GM21619 (cell line): ENCODE results near the gene CACNA1B.

ENCODE experiments used
- ATAC-seq: cut with Tn5 transposase; IDR thresholded peaks from one replicate; pipeline ENCODE4 v1.9.1; 2021; ENCODE audit not compliant: unreplicated experiment

The CACNA1B gene

DNA sequence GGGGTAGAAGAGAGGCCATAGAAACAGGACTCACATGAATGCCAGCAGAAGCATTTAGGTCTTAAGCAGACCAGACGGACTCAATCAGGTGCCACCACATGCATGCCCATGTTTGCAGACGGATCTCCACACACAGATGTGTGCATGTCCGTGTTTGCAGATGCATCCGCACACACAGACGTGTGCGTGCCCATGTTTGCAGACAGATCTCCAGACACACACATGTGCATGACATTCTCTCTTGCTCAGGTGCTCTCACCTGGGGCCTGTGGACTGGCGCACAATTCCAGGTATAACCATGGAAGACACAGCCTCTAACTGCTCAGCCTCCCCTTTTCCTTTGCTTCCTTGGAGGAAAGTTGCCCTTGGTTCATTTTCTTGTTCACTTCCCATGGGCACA lies 148.3 kb downstream of the CACNA1B start:
- ATAC-seq = no peak

GRCh38 chr9:138028596-138028995 lies 151.0 kb downstream of the CACNA1B start:
- ATAC-seq = no peak

- ATAC-seq = no peak
Measured at GRCh38 chr9:138031186-138031585, 153.6 kb downstream of the CACNA1B start.

GRCh38 chr9:138033950-138034349 lies 156.4 kb downstream of the CACNA1B start:
- no peak for ATAC-seq

GRCh38 chr9:138037140-138037539 lies 159.6 kb downstream of the CACNA1B start:
- ATAC-seq = no peak

GRCh38 chr9:138038244-138038671 lies 160.7 kb downstream of the CACNA1B start:
- ATAC-seq = no peak

DNA sequence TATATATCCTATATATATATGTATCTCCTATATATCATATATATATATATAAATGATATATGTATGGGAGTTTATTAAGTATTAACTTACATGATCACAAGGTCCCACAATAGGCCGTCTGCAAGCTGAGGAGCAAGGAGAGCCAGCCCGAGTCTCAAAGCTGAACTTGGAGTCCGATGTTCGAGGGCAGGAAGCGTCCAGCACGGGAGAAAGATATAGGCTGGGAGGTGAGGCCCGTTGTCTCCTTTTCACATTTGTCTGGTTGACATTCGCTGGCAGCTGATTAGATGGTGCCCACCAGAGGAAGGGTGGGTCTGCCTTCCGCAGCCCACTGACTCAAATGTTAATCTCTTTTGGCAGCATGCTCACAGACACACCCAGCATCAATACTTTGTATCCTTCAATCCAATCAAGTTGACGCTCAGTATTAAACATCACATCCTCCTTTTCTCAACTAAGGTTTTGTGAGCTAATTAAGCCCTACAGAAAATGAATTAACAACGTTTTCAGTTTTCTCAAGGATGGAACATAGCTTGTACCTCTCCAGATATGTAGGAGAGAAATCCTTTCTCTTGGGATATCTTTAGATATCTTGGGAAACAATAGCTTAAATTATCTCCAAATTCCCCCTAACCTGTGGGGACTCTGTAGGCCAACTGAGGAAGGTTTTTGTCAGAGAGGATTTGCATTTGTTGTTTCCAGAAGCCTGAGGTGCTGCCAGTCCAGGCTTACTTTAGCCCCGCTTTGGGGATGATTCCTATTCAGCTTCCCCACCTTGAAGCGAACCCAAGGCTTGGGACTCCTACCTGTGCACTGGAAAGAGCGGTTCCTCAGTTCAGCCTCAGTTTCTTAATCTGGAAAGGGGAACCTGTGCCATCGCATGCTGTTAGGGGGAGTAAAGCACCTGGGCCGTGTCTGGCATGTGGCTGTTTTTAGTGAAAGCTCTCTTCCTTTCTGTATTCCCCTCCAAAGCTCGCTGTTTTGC lies 163.2 kb downstream of the CACNA1B start:
- no peak for ATAC-seq

- no peak for ATAC-seq
Measured at GRCh38 chr9:138042146-138042545, 164.6 kb downstream of the CACNA1B start.

GRCh38 chr9:138042640-138043039 lies 165.1 kb downstream of the CACNA1B start:
- ATAC-seq = no peak

DNA sequence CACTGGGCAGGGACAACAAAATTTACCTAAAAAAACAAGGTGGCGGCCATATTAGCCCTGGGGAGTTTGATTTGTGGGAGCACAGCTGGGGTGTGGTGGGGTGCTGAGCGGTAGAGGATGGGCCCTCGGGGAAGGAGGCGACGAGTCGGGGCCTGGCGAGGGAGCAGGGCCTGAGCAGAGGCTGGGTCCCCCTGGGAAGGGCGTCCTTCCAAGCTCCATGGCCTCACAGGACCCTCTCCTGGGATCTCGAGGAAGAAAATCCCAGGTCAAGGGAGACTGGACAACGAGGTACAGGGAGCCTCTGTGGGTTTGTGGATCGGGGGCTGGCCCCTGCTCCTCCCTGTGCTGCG lies 165.5 kb downstream of the CACNA1B start:
- ATAC-seq = no peak

- ATAC-seq = no peak
Measured at GRCh38 chr9:138043411-138044345, 166.1 kb downstream of the CACNA1B start.

- no peak for ATAC-seq
Measured at GRCh38 chr9:138044485-138045383, 167.2 kb downstream of the CACNA1B start.

DNA sequence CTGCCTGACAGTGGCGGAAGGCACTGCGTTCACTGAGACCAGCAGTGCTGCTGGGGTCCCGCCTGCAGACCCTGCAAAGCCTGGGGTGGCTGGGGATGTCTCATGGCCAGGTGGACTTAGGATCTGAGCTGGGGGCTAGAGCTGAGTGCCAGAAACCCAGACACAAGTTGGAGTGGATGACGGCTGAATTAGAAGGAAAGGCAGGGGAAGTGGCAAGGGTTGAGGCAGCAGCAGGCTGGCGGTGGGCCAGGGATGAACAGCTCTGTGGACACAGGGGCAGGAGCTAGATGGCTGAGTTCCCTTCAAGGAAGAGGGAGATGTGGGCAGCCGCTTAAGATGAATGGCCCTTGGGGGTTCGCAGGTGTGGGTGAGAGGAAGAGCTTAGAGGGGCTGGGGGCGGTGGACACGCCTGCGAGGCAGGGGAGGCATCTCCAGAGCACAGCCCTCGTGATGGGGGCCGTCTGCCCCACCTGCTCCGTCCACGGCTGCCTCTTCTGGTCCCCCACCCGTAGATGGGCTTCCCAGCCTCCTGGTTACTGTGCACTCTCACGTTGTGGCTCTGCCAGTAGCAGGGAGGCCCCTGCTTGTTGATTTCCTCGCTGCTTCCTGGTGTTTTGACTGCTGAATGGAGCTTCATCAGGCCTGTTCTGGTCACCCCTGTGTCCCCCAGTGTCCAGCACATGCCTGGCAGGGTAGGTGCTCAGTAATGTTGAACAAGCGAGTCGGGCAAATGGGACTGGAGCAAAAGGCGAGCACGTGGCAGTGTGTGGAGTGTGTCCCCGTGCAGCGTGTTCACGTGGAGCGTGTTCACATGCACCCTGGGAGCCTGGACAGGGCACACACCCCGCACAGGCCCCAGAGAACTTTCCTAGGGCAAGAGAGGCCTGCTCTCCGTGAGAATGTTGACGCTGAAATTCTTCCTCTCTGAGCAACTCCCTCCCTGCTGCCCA lies 168.2 kb downstream of the CACNA1B start:
- ATAC-seq = no peak

DNA sequence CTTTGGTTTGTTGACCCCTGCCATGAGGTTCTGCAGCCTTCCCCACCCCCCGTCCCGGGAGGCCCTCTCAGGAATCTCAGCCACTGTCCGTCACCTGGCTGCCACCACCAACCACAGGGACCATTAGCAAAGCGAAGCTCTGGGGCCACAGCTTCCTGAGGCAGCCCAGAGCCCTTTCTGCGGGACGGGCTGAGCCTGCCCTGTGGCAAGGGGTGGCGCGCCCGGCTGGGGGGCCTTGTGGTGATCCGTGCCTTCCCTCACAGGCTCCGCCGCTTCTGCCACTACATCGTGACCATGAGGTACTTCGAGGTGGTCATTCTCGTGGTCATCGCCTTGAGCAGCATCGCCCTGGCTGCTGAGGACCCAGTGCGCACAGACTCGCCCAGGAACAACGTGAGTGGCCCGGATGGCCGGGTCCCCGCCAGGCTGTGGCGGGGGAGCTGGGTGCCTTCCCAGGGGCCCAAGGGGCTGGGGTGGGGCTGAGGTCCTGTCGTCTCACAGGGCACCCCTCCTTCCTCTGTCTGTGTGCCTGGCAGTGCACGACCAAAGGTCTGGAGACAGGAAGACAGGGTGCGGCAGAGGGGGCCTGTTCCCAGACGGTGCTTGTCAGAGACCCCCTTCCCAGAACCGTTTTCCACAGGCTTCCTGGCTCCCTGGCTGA lies 169.2 kb downstream of the CACNA1B start:
- ATAC-seq = no peak

GRCh38 chr9:138047469-138048040 lies 170.0 kb downstream of the CACNA1B start:
- ATAC-seq = no peak

DNA sequence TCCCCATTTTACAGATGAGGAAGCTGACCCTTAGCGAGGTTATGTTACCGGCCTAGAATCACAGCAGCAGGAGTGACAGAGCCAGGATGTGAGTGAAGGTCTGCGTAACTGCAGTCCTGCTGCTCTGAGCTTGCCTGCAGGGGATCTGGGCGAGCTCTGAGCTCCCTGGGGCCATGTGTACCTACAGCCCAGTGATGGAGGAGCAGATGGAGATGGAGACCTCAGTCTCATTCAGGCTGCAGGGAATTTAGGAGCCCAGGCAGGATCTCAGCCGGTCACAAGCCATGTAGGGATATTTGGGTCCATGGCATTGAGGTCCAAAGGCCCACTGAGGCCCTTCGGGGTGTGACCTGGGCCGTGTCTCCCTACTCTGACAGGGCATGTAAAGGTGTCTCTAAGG lies 170.6 kb downstream of the CACNA1B start:
- ATAC-seq = no peak

- no peak for ATAC-seq
Measured at GRCh38 chr9:138049085-138049778, 171.7 kb downstream of the CACNA1B start.
